CD4-positive, alpha-beta T cell (primary cell): ENCODE results near the gene CDH4. TPM values are rescaled to one million over a fixed set of nuclear protein-coding genes. Genes with fewer than 3 reads are reported as not detected.

Source experiments
- ATAC-seq: fragments of 200-7000 bp; cut with Tn5 transposase; one replicate; pipeline ENCODE4 v1.10.0; 2022; ENCODE audit warnings: mild to moderate bottlenecking; ENCODE audit not compliant: poor library complexity
- CTCF ChIA-PET: fragments of 350-600 bp; sonication (Branson Sonifier 250); formaldehyde crosslinking; loops from one replicate; lab custom pipeline; 2021; ENCODE audit warnings: antibody characterized with exemption, inconsistent platforms; lab: Charles Lee
- POLR2A ChIA-PET: fragments of 350-600 bp; sonication (Branson Sonifier 250); formaldehyde crosslinking; loops from one replicate; lab custom pipeline; 2021; ENCODE audit warnings: antibody characterized with exemption, inconsistent platforms; lab: Charles Lee
- DNase-seq, 14 experiments: peaks; one replicate each; pipeline ENCODE4 v3.0.0-alpha.2; 2013 to 2020; ENCODE audit warnings: mixed read lengths in 2 of 14
- H3K27ac ChIP-seq, 2 donors: one replicate each; pipeline versions ENCODE4 v1.5.1 to v1.7.0; 2013; ENCODE audit warnings: low read length in 2 of 2, low read depth in 1 of 2, mild to moderate bottlenecking in 1 of 2
- H3K27me3 ChIP-seq, 2 experiments: 1 replicate in 1 of 2; 2 replicates in 1 of 2; pipeline versions ENCODE4 v1.6.1 to v1.7.0; 2013; ENCODE audit warnings: low read length in 2 of 2, control low read depth in 1 of 2, mild to moderate bottlenecking in 1 of 2, moderate library complexity in 1 of 2; ENCODE audit not compliant: insufficient read depth in 2 of 2, control insufficient read depth in 1 of 2
- H3K36me3 ChIP-seq: one replicate; pipeline ENCODE4 v1.6.1; 2013; ENCODE audit warnings: low read length, control low read depth; ENCODE audit not compliant: insufficient read depth
- H3K4me1 ChIP-seq: one replicate; pipeline ENCODE4 v1.6.1; 2013; ENCODE audit warnings: low read length, control low read depth; ENCODE audit not compliant: insufficient read depth
- H3K4me3 ChIP-seq: one replicate; pipeline ENCODE4 v1.5.1; 2013; ENCODE audit warnings: mild to moderate bottlenecking, low read length, moderate library complexity
- H3K9me3 ChIP-seq, 2 experiments: 1 replicate in 1 of 2; 2 replicates in 1 of 2; pipeline versions ENCODE4 v1.6.1 to v1.7.0; 2013; ENCODE audit warnings: low read length in 2 of 2, mild to moderate bottlenecking in 2 of 2, control low read depth in 1 of 2, moderate library complexity in 1 of 2; ENCODE audit not compliant: control insufficient read depth in 1 of 2, insufficient read depth in 1 of 2
- H3K27ac Mint-ChIP-seq: one replicate; pipeline ENCODE4 v1.8.0; 2020; ENCODE audit warnings: mixed read lengths
- H3K27me3 Mint-ChIP-seq: one replicate; pipeline ENCODE4 v1.8.0; 2021; ENCODE audit warnings: mixed read lengths
- H3K36me3 Mint-ChIP-seq: one replicate; pipeline ENCODE4 v1.8.0; 2021; ENCODE audit warnings: low read depth, mixed read lengths
- H3K4me1 Mint-ChIP-seq: one replicate; pipeline ENCODE4 v1.8.0; 2021; ENCODE audit warnings: low read depth, mixed read lengths
- H3K4me3 Mint-ChIP-seq: one replicate; pipeline ENCODE4 v1.8.0; 2020; ENCODE audit warnings: mild to moderate bottlenecking, mixed read lengths
- H3K9me3 Mint-ChIP-seq: one replicate; pipeline ENCODE4 v1.8.0; 2020; ENCODE audit warnings: mixed read lengths
- intact Hi-C, 2 experiments: fragments of 100-400 bp; cut with DNase I in 1 of 2; cut with micrococcal nuclease in 1 of 2; formaldehyde crosslinking; loops; one replicate each; pipeline versions ENCODE4 v1.15.1 to v1.9.0; 2023 to 2025; cut with DNase I, micrococcal nuclease
- total RNA-seq, 174 experiments: library from RNA in 2 of 174; stranded (reverse) in 2 of 174; gene quantifications; one replicate each; pipeline ENCODE4 v1.2.3 and lab custom pipeline; 2021 to 2026
- TF ChIP-seq, protein P1 (sequence below): fragments of 200-600 bp; IDR thresholded peaks from one replicate; pipeline ENCODE4 v1.8.0; 2022; ENCODE audit warnings: antibody characterized with exemption, mild to moderate bottlenecking

CDH4 gene
- total RNA-seq, 2 experiments from 2014 or later, result 0.11 TPM

DNA sequence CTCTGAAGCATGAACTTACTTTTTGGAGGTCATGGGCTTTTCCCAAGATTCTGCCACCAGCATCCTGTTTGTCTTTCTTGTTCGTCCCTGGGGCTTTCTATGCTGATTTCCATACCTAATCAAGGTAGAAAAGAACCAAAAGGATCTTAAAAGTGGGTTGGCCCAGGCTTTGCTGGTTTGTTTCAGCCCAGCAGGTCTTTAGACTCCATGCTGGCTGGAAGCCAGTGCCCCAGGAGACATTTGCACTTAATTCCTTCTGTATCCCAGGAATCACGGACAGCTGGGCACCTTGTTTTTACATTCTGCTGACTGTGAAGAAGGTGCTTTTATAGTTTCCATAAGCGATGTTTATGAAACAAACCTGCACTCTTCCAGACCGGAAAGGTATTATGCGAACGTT, 195.9 kb downstream of the CDH4 start:
- Mint-ChIP-seq H3K36me3 (no peaks in the 10 kb centered on the region), H3K27me3 (no peaks in the 10 kb centered on the region), H3K4me3 (no peak overlapping the region), H3K27ac (no peak overlapping the region), H3K9me3 (no peaks in the 10 kb centered on the region), H3K4me1 (no peaks in the 10 kb centered on the region)
- H3K36me3 ChIP-seq, result no peaks in the 10 kb centered on the region
- H3K27ac ChIP-seq, result no peak overlapping the region
- ATAC-seq, result no peak
- no peak overlapping the region for H3K4me3 ChIP-seq
- H3K9me3 ChIP-seq, result peaks cover 0 to 19% of the 10 kb centered on the region in 2 experiments
- TF ChIP-seq, protein P1, sequence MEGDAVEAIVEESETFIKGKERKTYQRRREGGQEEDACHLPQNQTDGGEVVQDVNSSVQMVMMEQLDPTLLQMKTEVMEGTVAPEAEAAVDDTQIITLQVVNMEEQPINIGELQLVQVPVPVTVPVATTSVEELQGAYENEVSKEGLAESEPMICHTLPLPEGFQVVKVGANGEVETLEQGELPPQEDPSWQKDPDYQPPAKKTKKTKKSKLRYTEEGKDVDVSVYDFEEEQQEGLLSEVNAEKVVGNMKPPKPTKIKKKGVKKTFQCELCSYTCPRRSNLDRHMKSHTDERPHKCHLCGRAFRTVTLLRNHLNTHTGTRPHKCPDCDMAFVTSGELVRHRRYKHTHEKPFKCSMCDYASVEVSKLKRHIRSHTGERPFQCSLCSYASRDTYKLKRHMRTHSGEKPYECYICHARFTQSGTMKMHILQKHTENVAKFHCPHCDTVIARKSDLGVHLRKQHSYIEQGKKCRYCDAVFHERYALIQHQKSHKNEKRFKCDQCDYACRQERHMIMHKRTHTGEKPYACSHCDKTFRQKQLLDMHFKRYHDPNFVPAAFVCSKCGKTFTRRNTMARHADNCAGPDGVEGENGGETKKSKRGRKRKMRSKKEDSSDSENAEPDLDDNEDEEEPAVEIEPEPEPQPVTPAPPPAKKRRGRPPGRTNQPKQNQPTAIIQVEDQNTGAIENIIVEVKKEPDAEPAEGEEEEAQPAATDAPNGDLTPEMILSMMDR, result no peak
- no peak for DNase-seq
- CTCF ChIA-PET, result no interaction called here
- H3K4me1 ChIP-seq, result no peaks in the 10 kb centered on the region
- POLR2A ChIA-PET, result no interaction called here
- intact Hi-C loops, result no loop called here
- H3K27me3 ChIP-seq, result no peaks in the 10 kb centered on the region

- H3K4me1 Mint-ChIP-seq, result no peaks in the 10 kb centered on the region
- Histone ChIP-seq H3K4me1 (no peaks in the 10 kb centered on the region), H3K9me3 (peaks cover 0 to 19% of the 10 kb centered on the region in 2 experiments), H3K27ac (no peak overlapping the region), H3K4me3 (no peak overlapping the region), H3K36me3 (no peaks in the 10 kb centered on the region), H3K27me3 (no peaks in the 10 kb centered on the region)
- no peaks in the 10 kb centered on the region for H3K27me3 Mint-ChIP-seq
- TF ChIP-seq, protein P1, result no peak
- no peak overlapping the region for H3K4me3 Mint-ChIP-seq
- ChIA-PET CTCF (no interaction called here), POLR2A (no interaction called here)
- intact Hi-C loops, result no loop called here
- no peaks in the 10 kb centered on the region for H3K9me3 Mint-ChIP-seq
- ATAC-seq (no peak), DNase-seq (no peak)
- H3K36me3 Mint-ChIP-seq, result no peaks in the 10 kb centered on the region
- no peak overlapping the region for H3K27ac Mint-ChIP-seq
Observed at GRCh38 chr20:61448386-61448785, 196.3 kb downstream of the CDH4 start.

GRCh38 chr20:61449057-61449609, 197.1 kb downstream of the CDH4 start:
- ChIA-PET CTCF (no interaction called here), POLR2A (no interaction called here)
- H3K4me1 ChIP-seq, result no peaks in the 10 kb centered on the region
- Mint-ChIP-seq H3K27me3 (no peaks in the 10 kb centered on the region), H3K4me1 (no peaks in the 10 kb centered on the region), H3K36me3 (no peaks in the 10 kb centered on the region), H3K27ac (no peak overlapping the region), H3K9me3 (no peaks in the 10 kb centered on the region), H3K4me3 (no peak overlapping the region)
- ATAC-seq (no peak), DNase-seq (no peak)
- H3K36me3 ChIP-seq, result no peaks in the 10 kb centered on the region
- intact Hi-C loops, result no loop called here
- H3K27ac ChIP-seq, result no peak overlapping the region
- H3K4me3 ChIP-seq, result no peak overlapping the region
- TF ChIP-seq, protein P1, result no peak
- H3K27me3 ChIP-seq, result no peaks in the 10 kb centered on the region
- peaks cover 0 to 20% of the 10 kb centered on the region in 2 experiments for H3K9me3 ChIP-seq
